Neural progenitor cell (in vitro differentiated cells): Measurements from ENCODE around the gene IL2RG. TPM values are rescaled to one million over a fixed set of nuclear protein-coding genes. Genes with fewer than 3 reads are reported as not detected.
A peak's percentile ranks its signal among the peaks of the same experiment; 100 is the strongest.

ENCODE experiments used
- DNase-seq: peaks from one replicate; pipeline ENCODE4 v3.0.0-alpha.2; 2016; ENCODE audit warnings: low spot score
- H2AFZ ChIP-seq: fragments of 200-600 bp; sonication (generic); replicated peaks from 2 replicates; pipeline ENCODE4 v1.6.1; 2016; ENCODE audit warnings: antibody characterized with exemption
- H3F3A ChIP-seq: fragments of 200-600 bp; sonication (generic); 2 replicates; pipeline ENCODE4 v1.6.1; 2016; ENCODE audit warnings: antibody characterized with exemption, low read depth
- H3K27ac ChIP-seq: fragments of 200-600 bp; sonication (generic); 2 replicates; pipeline ENCODE4 v1.5.1; 2016; ENCODE audit warnings: mild to moderate bottlenecking
- H3K27me3 ChIP-seq: fragments of 200-600 bp; sonication (generic); 2 replicates; pipeline ENCODE4 v1.6.1; 2016; ENCODE audit warnings: mild to moderate bottlenecking, moderate library complexity
- H3K36me3 ChIP-seq: fragments of 200-600 bp; sonication (generic); 2 replicates; pipeline ENCODE4 v1.5.1; 2016
- H3K4me1 ChIP-seq: fragments of 200-600 bp; sonication (generic); 2 replicates; pipeline ENCODE4 v1.6.1; 2016; ENCODE audit warnings: mixed run types
- H3K4me2 ChIP-seq: fragments of 200-600 bp; sonication (generic); 2 replicates; pipeline ENCODE4 v1.6.1; 2016
- H3K4me3 ChIP-seq: fragments of 200-600 bp; sonication (generic); 2 replicates; pipeline ENCODE4 v1.5.1; 2016
- H3K79me2 ChIP-seq: fragments of 200-600 bp; sonication (generic); 2 replicates; pipeline ENCODE4 v1.6.1; 2016; ENCODE audit warnings: low read depth
- H3K9ac ChIP-seq: fragments of 200-600 bp; sonication (generic); 2 replicates; pipeline ENCODE4 v1.6.1; 2016
- H3K9me3 ChIP-seq: fragments of 200-600 bp; sonication (generic); 2 replicates; pipeline ENCODE4 v1.5.1; 2016; ENCODE audit warnings: low read depth
- H4K20me1 ChIP-seq: fragments of 200-600 bp; sonication (generic); 2 replicates; pipeline ENCODE4 v1.6.1; 2016; ENCODE audit warnings: low read depth
- H3K27ac Mint-ChIP-seq: 3 replicates; pipeline ENCODE4 v1.8.0; 2021; ENCODE audit warnings: mixed read lengths
- H3K27me3 Mint-ChIP-seq: 2 replicates; pipeline ENCODE4 v1.8.0; 2022; ENCODE audit warnings: low read depth, mild to moderate bottlenecking, inconsistent platforms, moderate library complexity, mixed read lengths; ENCODE audit not compliant: insufficient read depth
- H3K36me3 Mint-ChIP-seq: 3 replicates; pipeline ENCODE4 v1.8.0; 2021; ENCODE audit warnings: mixed read lengths
- H3K4me1 Mint-ChIP-seq: 3 replicates; pipeline ENCODE4 v1.8.0; 2021; ENCODE audit warnings: mixed read lengths
- H3K4me3 Mint-ChIP-seq: 3 replicates; pipeline ENCODE4 v1.8.0; 2021; ENCODE audit warnings: mild to moderate bottlenecking, moderate library complexity, mixed read lengths
- H3K9me3 Mint-ChIP-seq: 3 replicates; pipeline ENCODE4 v1.8.0; 2020; ENCODE audit warnings: mixed read lengths
- EZH2 ChIP-seq: fragments of 200-600 bp; sonication (generic); IDR thresholded peaks from 2 replicates; pipeline ENCODE4 v1.6.1; 2017; ENCODE audit warnings: antibody characterized with exemption, mild to moderate bottlenecking, moderate library complexity
- EZH2phosphoT487 ChIP-seq: fragments of 200-600 bp; sonication (generic); IDR thresholded peaks from 2 replicates; pipeline ENCODE4 v1.6.1; 2017; ENCODE audit warnings: antibody characterized with exemption
- total RNA-seq: library from RNA; depleted of rRNA; stranded (reverse); fragments of >200 nt; gene quantifications from 2 replicates; pipeline ENCODE4 v1.2.3, GENCODE V29; 2015; ENCODE audit warnings: low replicate concordance
- TF ChIP-seq, protein P1 (sequence below): fragments of 200-600 bp; sonication (generic); IDR thresholded peaks from 2 replicates; pipeline ENCODE4 v1.5.1; 2017; ENCODE audit warnings: antibody characterized with exemption, mild to moderate bottlenecking

IL2RG gene
- total RNA-seq, 1 donor from 2014 or later, result not detected

DNA sequence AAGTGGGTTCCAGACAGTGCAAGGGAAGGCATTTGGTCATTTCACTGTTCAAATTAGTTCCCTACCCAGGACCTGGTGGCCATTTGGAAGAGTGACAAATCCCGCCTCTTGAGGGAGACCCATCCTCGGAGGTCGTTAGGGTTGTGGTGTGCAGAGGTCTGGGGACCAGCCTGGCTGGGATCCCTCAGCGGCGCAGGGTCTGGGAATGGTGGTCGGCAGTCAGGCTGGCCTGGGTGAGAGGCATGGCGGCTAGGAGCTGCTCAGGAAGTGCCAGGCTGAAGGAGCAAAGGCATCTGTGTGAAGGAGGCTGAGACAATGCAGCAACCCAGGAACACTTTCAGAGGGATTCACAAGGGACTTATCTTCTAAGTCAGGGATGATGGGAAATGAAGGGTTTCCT lies 40.0 kb upstream of the IL2RG start:
- peak overlapping the region; percentile 46 for H3K27ac Mint-ChIP-seq
- no peaks in the 10 kb centered on the region for H3K4me1 ChIP-seq
- no peak overlapping the region for H3K4me2 ChIP-seq
- H3K27me3 ChIP-seq, result no peaks in the 10 kb centered on the region
- H3K4me3 ChIP-seq, result no peak overlapping the region
- H3K9ac ChIP-seq, result no peak overlapping the region
- no peak for TF ChIP-seq EZH2
- TF ChIP-seq EZH2phosphoT487, result no peak
- TF ChIP-seq, protein P1, sequence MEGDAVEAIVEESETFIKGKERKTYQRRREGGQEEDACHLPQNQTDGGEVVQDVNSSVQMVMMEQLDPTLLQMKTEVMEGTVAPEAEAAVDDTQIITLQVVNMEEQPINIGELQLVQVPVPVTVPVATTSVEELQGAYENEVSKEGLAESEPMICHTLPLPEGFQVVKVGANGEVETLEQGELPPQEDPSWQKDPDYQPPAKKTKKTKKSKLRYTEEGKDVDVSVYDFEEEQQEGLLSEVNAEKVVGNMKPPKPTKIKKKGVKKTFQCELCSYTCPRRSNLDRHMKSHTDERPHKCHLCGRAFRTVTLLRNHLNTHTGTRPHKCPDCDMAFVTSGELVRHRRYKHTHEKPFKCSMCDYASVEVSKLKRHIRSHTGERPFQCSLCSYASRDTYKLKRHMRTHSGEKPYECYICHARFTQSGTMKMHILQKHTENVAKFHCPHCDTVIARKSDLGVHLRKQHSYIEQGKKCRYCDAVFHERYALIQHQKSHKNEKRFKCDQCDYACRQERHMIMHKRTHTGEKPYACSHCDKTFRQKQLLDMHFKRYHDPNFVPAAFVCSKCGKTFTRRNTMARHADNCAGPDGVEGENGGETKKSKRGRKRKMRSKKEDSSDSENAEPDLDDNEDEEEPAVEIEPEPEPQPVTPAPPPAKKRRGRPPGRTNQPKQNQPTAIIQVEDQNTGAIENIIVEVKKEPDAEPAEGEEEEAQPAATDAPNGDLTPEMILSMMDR, result no peak
- H3K36me3 Mint-ChIP-seq, result peaks cover 17% of the 10 kb centered on the region
- peaks cover 3% of the 10 kb centered on the region for H3K79me2 ChIP-seq
- H2AFZ ChIP-seq, result no peak overlapping the region
- no peaks in the 10 kb centered on the region for H3K9me3 ChIP-seq
- H3K27ac ChIP-seq, result no peak overlapping the region
- no peak overlapping the region for H3K4me3 Mint-ChIP-seq
- no peaks in the 10 kb centered on the region for H3F3A ChIP-seq
- no peak for DNase-seq
- no peaks in the 10 kb centered on the region for H3K36me3 ChIP-seq
- H3K9me3 Mint-ChIP-seq, result peaks cover 9% of the 10 kb centered on the region
- no peaks in the 10 kb centered on the region for H4K20me1 ChIP-seq
- peaks cover 12% of the 10 kb centered on the region for H3K4me1 Mint-ChIP-seq
- H3K27me3 Mint-ChIP-seq, result peaks cover 15% of the 10 kb centered on the region

DNA sequence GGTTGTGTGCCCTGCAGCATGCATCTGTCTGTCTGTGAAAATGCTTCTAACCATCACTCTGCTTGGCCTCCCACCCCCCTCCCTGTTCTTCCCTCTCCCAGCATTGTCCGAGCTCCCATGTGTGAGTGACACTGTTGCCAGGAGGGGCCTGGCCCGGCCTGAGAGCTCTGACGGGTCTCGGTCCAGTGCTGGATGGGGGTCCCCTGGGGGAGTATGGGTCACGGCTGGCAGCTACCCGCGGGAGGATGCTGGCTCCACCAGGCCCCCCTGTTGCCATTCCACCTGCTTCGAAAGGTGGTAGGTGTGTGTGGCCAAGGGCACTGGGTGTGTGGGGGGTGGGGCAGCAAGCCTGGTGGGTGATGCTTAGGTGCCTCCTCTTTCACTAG lies 36.9 kb upstream of the IL2RG start:
- no peaks in the 10 kb centered on the region for H3K27me3 ChIP-seq
- peaks cover 8% of the 10 kb centered on the region for H3F3A ChIP-seq
- H3K27me3 Mint-ChIP-seq, result peaks cover 16% of the 10 kb centered on the region
- H3K4me3 Mint-ChIP-seq, result no peak overlapping the region
- peaks cover 4% of the 10 kb centered on the region for H3K79me2 ChIP-seq
- H3K36me3 Mint-ChIP-seq, result peaks cover 4% of the 10 kb centered on the region
- no peak overlapping the region for H3K4me3 ChIP-seq
- no peak overlapping the region for H2AFZ ChIP-seq
- peaks cover 11% of the 10 kb centered on the region for H3K9me3 Mint-ChIP-seq
- no peak for DNase-seq
- no peaks in the 10 kb centered on the region for H3K36me3 ChIP-seq
- peak overlapping the region; percentile 89 for H3K27ac Mint-ChIP-seq
- H3K9ac ChIP-seq, result no peak overlapping the region
- H3K4me2 ChIP-seq, result no peak overlapping the region
- TF ChIP-seq EZH2 (no peak), EZH2phosphoT487 (no peak)
- TF ChIP-seq, protein P1, result no peak
- no peaks in the 10 kb centered on the region for H3K4me1 ChIP-seq
- H3K27ac ChIP-seq, result no peak overlapping the region
- H3K9me3 ChIP-seq, result no peaks in the 10 kb centered on the region
- H4K20me1 ChIP-seq, result no peaks in the 10 kb centered on the region
- H3K4me1 Mint-ChIP-seq, result peaks cover 22% of the 10 kb centered on the region

GRCh38 chrX:71147496-71148277 lies 36.3 kb upstream of the IL2RG start:
- Mint-ChIP-seq H3K9me3 (peaks cover 10% of the 10 kb centered on the region), H3K36me3 (peaks cover 4% of the 10 kb centered on the region), H3K4me3 (peak overlapping the region; percentile 92), H3K27ac (peak overlapping the region; percentile 89), H3K27me3 (peaks cover 16% of the 10 kb centered on the region), H3K4me1 (peaks cover 22% of the 10 kb centered on the region)
- peak overlapping the region; percentile 74 for H3K4me2 ChIP-seq
- no peaks in the 10 kb centered on the region for H3K36me3 ChIP-seq
- H3K4me3 ChIP-seq, result no peak overlapping the region
- no peak overlapping the region for H3K9ac ChIP-seq
- peaks cover 8% of the 10 kb centered on the region for H3F3A ChIP-seq
- no peaks in the 10 kb centered on the region for H4K20me1 ChIP-seq
- H2AFZ ChIP-seq, result no peak overlapping the region
- DNase-seq, result no peak
- TF ChIP-seq EZH2 (no peak), EZH2phosphoT487 (no peak)
- TF ChIP-seq, protein P1, result no peak
- H3K27ac ChIP-seq, result no peak overlapping the region
- H3K79me2 ChIP-seq, result peaks cover 4% of the 10 kb centered on the region
- H3K4me1 ChIP-seq, result no peaks in the 10 kb centered on the region
- no peaks in the 10 kb centered on the region for H3K9me3 ChIP-seq
- H3K27me3 ChIP-seq, result no peaks in the 10 kb centered on the region
